Tongue (tissue), 2 donors: ENCODE results near the gene PRKN. TPM values are rescaled to one million over a fixed set of nuclear protein-coding genes. Genes with fewer than 3 reads are reported as not detected.

Experiments
- DNase-seq: peaks from one replicate; pipeline ENCODE4 v3.0.0-alpha.2; 2015
- total RNA-seq: library from RNA; depleted of rRNA; stranded (reverse); fragments of >200 nt; gene quantifications from one replicate; pipeline ENCODE4 v1.2.3, GENCODE V29; 2014

The PRKN gene
- total RNA-seq, 1 donor from 2014 or later: 7.0 TPM

GRCh38 chr6:162179196-162179951, 548.2 kb downstream of the PRKN start:
- peak; percentile 30 for DNase-seq

- no peak for DNase-seq
Measured at GRCh38 chr6:162178666-162179065, 548.9 kb downstream of the PRKN start.

- no peak for DNase-seq
Measured at GRCh38 chr6:162178266-162178665, 549.3 kb downstream of the PRKN start.

- peak; percentile 80 for DNase-seq
Measured at GRCh38 chr6:162177746-162178145, 549.8 kb downstream of the PRKN start.

- no peak for DNase-seq
Measured at GRCh38 chr6:162173466-162173865, 554.1 kb downstream of the PRKN start.

- no peak for DNase-seq
Measured at GRCh38 chr6:162165479-162165878, 562.1 kb downstream of the PRKN start.

- DNase-seq: no peak
Measured at GRCh38 chr6:162157167-162157870, 570.2 kb downstream of the PRKN start.

GRCh38 chr6:162156146-162156545, 571.4 kb downstream of the PRKN start:
- no peak for DNase-seq

- no peak for DNase-seq
Measured at GRCh38 chr6:162154930-162155329, 572.6 kb downstream of the PRKN start.

GRCh38 chr6:162154001-162154400, 573.6 kb downstream of the PRKN start:
- no peak for DNase-seq

- no peak for DNase-seq
Measured at GRCh38 chr6:162153120-162153519, 574.4 kb downstream of the PRKN start.

- peak; percentile 22 for DNase-seq
Measured at GRCh38 chr6:162151021-162151665, 576.4 kb downstream of the PRKN start.

- DNase-seq: no peak
Measured at GRCh38 chr6:162150295-162150694, 577.3 kb downstream of the PRKN start.

- DNase-seq: no peak
Measured at GRCh38 chr6:162149786-162150185, 577.8 kb downstream of the PRKN start.

- no peak for DNase-seq
Measured at GRCh38 chr6:162147805-162148204, 579.8 kb downstream of the PRKN start.

- DNase-seq: no peak
Measured at GRCh38 chr6:162147281-162147680, 580.3 kb downstream of the PRKN start.

GRCh38 chr6:162140251-162140852, 587.2 kb downstream of the PRKN start:
- no peak for DNase-seq

- no peak for DNase-seq
Measured at GRCh38 chr6:162125659-162126058, 601.9 kb downstream of the PRKN start.

- DNase-seq: no peak
Measured at GRCh38 chr6:162124710-162125435, 602.7 kb downstream of the PRKN start.

- DNase-seq: no peak
Measured at GRCh38 chr6:162123797-162124196, 603.8 kb downstream of the PRKN start.

- peak; percentile 69 for DNase-seq
Measured at GRCh38 chr6:162119341-162119740, 608.2 kb downstream of the PRKN start.

- DNase-seq: no peak
Measured at GRCh38 chr6:162118706-162119105, 608.9 kb downstream of the PRKN start.
